Thoracic aorta (tissue), 2 donors: ENCODE data around the gene ATF2. TPM values are rescaled to one million over a fixed set of nuclear protein-coding genes. Genes with fewer than 3 reads are reported as not detected.

Source experiments
- ATAC-seq: fragments of 150-250 bp; one replicate; pipeline ENCODE4 v1.8.0; 2017; ENCODE audit warnings: low read depth; ENCODE audit not compliant: insufficient number of reproducible peaks, low FRiP score
- DNase-seq: peaks from one replicate; pipeline ENCODE4 v3.0.0-alpha.2; 2020; ENCODE audit warnings: low spot score
- H3K27ac ChIP-seq, 2 donors: fragments of 200-600 bp; sonication (generic); 1 replicate in 1 of 2; 2 replicates in 1 of 2; pipeline ENCODE4 v1.5.1; 2016; ENCODE audit warnings: mild to moderate bottlenecking in 2 of 2, moderate library complexity in 2 of 2
- H3K27me3 ChIP-seq: fragments of 200-600 bp; sonication (generic); replicated peaks from 2 replicates; pipeline ENCODE4 v1.6.0; 2016; ENCODE audit warnings: mild to moderate bottlenecking; ENCODE audit not compliant: insufficient read depth
- H3K36me3 ChIP-seq: fragments of 200-600 bp; sonication (generic); one replicate; pipeline ENCODE4 v1.5.1; 2016
- H3K4me1 ChIP-seq, 2 donors: fragments of 200-600 bp; sonication (generic); 1 replicate in 1 of 2; 2 replicates in 1 of 2; pipeline versions ENCODE4 v1.5.1 to v1.6.0; 2016; ENCODE audit warnings: low read depth in 2 of 2, mild to moderate bottlenecking in 1 of 2; ENCODE audit not compliant: control insufficient read depth in 1 of 2
- H3K4me3 ChIP-seq: fragments of 200-600 bp; sonication (generic); 2 replicates; pipeline ENCODE4 v1.5.1; 2016; ENCODE audit warnings: mild to moderate bottlenecking
- H3K9me3 ChIP-seq: fragments of 200-600 bp; sonication (generic); 2 replicates; pipeline ENCODE4 v1.5.1; 2016
- CTCF ChIP-seq: fragments of 200-600 bp; sonication (generic); IDR thresholded peaks from one replicate; pipeline ENCODE4 v1.5.1; 2019; ENCODE audit warnings: antibody characterized with exemption
- total RNA-seq, 2 donors: library from RNA; depleted of rRNA; stranded (reverse); fragments of >200 nt; gene quantifications; one replicate each; pipeline versions ENCODE4 v1.1.0 to v1.2.3, GENCODE V29; 2016

The ATF2 gene
- total RNA-seq, 2 donors from 2014 or later, result 58.9 to 62.6 TPM

GRCh38 chr2:175152242-175152641 is 15.8 kb downstream of the ATF2 start:
- no peak for TF ChIP-seq CTCF
- no peak overlapping the region for H3K4me3 ChIP-seq
- DNase-seq, result no peak
- no peaks in the 10 kb centered on the region for H3K36me3 ChIP-seq
- no peaks in the 10 kb centered on the region for H3K9me3 ChIP-seq
- ATAC-seq, result no peak
- no peak overlapping the region for H3K27ac ChIP-seq
- H3K4me1 ChIP-seq, result peaks cover 23 to 47% of the 10 kb centered on the region in 2 donors
- H3K27me3 ChIP-seq, result no peaks in the 10 kb centered on the region

- Histone ChIP-seq H3K27me3 (no peaks in the 10 kb centered on the region), H3K4me1 (peaks cover 23 to 47% of the 10 kb centered on the region in 2 donors), H3K9me3 (no peaks in the 10 kb centered on the region), H3K36me3 (no peaks in the 10 kb centered on the region), H3K27ac (no peak overlapping the region), H3K4me3 (no peak overlapping the region)
- no peak for TF ChIP-seq CTCF
- ATAC-seq (no peak), DNase-seq (no peak)
Measured at GRCh38 chr2:175151791-175152190, 16.2 kb downstream of the ATF2 start.

GRCh38 chr2:175147186-175147585 is 20.8 kb downstream of the ATF2 start:
- Histone ChIP-seq H3K36me3 (no peaks in the 10 kb centered on the region), H3K27me3 (no peaks in the 10 kb centered on the region), H3K27ac (peak overlapping the region in 1 of 2 donors; percentile 30), H3K9me3 (no peaks in the 10 kb centered on the region), H3K4me1 (peaks cover 23 to 33% of the 10 kb centered on the region in 2 donors), H3K4me3 (no peak overlapping the region)
- DNase-seq, result no peak
- no peak for ATAC-seq
- no peak for TF ChIP-seq CTCF

- Histone ChIP-seq H3K4me3 (no peak overlapping the region), H3K27ac (no peak overlapping the region), H3K36me3 (no peaks in the 10 kb centered on the region), H3K9me3 (no peaks in the 10 kb centered on the region), H3K4me1 (peaks cover 16 to 25% of the 10 kb centered on the region in 2 donors), H3K27me3 (no peaks in the 10 kb centered on the region)
- ATAC-seq, result no peak
- DNase-seq, result no peak
- TF ChIP-seq CTCF, result no peak
Measured at GRCh38 chr2:175143678-175144077, 24.3 kb downstream of the ATF2 start.

GRCh38 chr2:175143191-175143590 is 24.8 kb downstream of the ATF2 start:
- no peak overlapping the region for H3K4me3 ChIP-seq
- ATAC-seq (no peak), DNase-seq (no peak)
- no peak for TF ChIP-seq CTCF
- no peaks in the 10 kb centered on the region for H3K9me3 ChIP-seq
- no peaks in the 10 kb centered on the region for H3K36me3 ChIP-seq
- no peak overlapping the region for H3K27ac ChIP-seq
- no peaks in the 10 kb centered on the region for H3K27me3 ChIP-seq
- peaks cover 15 to 20% of the 10 kb centered on the region in 2 donors for H3K4me1 ChIP-seq
